Lung (tissue), 12 donors: ENCODE data around the gene LMBR1. TPM values are rescaled to one million over a fixed set of nuclear protein-coding genes. Genes with fewer than 3 reads are reported as not detected.
A peak's percentile ranks its signal among the peaks of the same experiment; 100 is the strongest.

ENCODE experiments used
- ATAC-seq: fragments of 200-7000 bp; cut with Tn5 transposase; one replicate; pipeline ENCODE4 v1.9.1; 2020; ENCODE audit warnings: moderate number of reproducible peaks; ENCODE audit not compliant: insufficient read depth, low FRiP score
- DNase-seq, 3 donors: peaks; one replicate each; pipeline ENCODE4 v3.0.0-alpha.2; 2013 to 2017
- H3K27ac ChIP-seq, 2 donors: one replicate each; pipeline ENCODE4 v1.5.1; 2013; ENCODE audit warnings: mild to moderate bottlenecking in 2 of 2, moderate library complexity in 2 of 2, control low read depth in 1 of 2, inconsistent platforms in 1 of 2, low read depth in 1 of 2, low read length in 1 of 2
- H3K27me3 ChIP-seq, 3 donors: one replicate each; pipeline ENCODE4 v1.5.1; 2013; ENCODE audit warnings: low read length in 2 of 3; ENCODE audit not compliant: control insufficient read depth in 3 of 3, insufficient read depth in 3 of 3
- H3K36me3 ChIP-seq, 4 donors: one replicate each; pipeline ENCODE4 v1.5.1; 2013; ENCODE audit warnings: low read length in 4 of 4, mild to moderate bottlenecking in 1 of 4, moderate library complexity in 1 of 4; ENCODE audit not compliant: control insufficient read depth in 4 of 4, insufficient read depth in 4 of 4
- H3K4me1 ChIP-seq, 5 donors: one replicate each; pipeline ENCODE4 v1.5.1; 2013; ENCODE audit warnings: low read length in 5 of 5, mild to moderate bottlenecking in 2 of 5, moderate library complexity in 1 of 5; ENCODE audit not compliant: control insufficient read depth in 5 of 5, insufficient read depth in 5 of 5
- H3K4me3 ChIP-seq: one replicate; pipeline ENCODE4 v1.5.1; 2013; ENCODE audit warnings: mild to moderate bottlenecking, control low read depth, moderate library complexity
- H3K9ac ChIP-seq, 2 donors: one replicate each; pipeline ENCODE4 v1.5.1; 2013; ENCODE audit warnings: low read length in 2 of 2, control low read depth in 1 of 2; ENCODE audit not compliant: insufficient read depth in 1 of 2
- H3K9me3 ChIP-seq, 4 donors: one replicate each; pipeline ENCODE4 v1.5.1; 2013; ENCODE audit warnings: low read length in 3 of 4, mild to moderate bottlenecking in 1 of 4, moderate library complexity in 1 of 4; ENCODE audit not compliant: control insufficient read depth in 4 of 4, insufficient read depth in 3 of 4
- WGBS, 2 donors: extraction: QIAGEN DNeasy Blood & Tissue Kit; methylation state at CpG; one replicate each; pipeline ENCODE4 v1.1.7; 2013; 5-methylcytosine and 5-hydroxymethylcytosine counted together
- polyA plus RNA-seq, 2 donors: library from polyadenylated mRNA; stranded (reverse); fragments of 200-250 nt; gene quantifications; one replicate each; pipeline ENCODE4 v1.2.1, GENCODE V29; 2013
- total RNA-seq, 2 donors: library from RNA; depleted of rRNA in 1 of 2; stranded (reverse); fragments of >200 nt in 1 of 2; gene quantifications; one replicate each; pipeline ENCODE4 v1.2.1, GENCODE V29; 2014 to 2021
- TF ChIP-seq, protein P1 (sequence below): IDR thresholded peaks from 2 replicates; pipeline ENCODE4 v1.5.1; 2012; ENCODE audit warnings: mild to moderate bottlenecking; ENCODE audit errors: control extremely low read depth, extremely low read depth
- donor health status: control.
- donor health status: control.
- donor health status: Bipolar disorder and iron deficiency.
- donor health status: healthy.
- donor health status: DM: yes; HTN: yes; CAD: no.

Gene LMBR1
- total and polyA plus RNA-seq, 4 donors = 9.7 to 119 (median 45.0) TPM

- Histone ChIP-seq H3K27me3 (no peaks in the 10 kb centered on the region), H3K4me1 (peaks cover 0 to 60% (median 4%) of the 10 kb centered on the region in 5 donors), H3K27ac (no peak overlapping the region), H3K9me3 (no peaks in the 10 kb centered on the region), H3K36me3 (peaks cover 0 to 3% (median 0%) of the 10 kb centered on the region in 4 donors), H3K4me3 (no peak overlapping the region), H3K9ac (peak overlapping the region in 1 of 2 donors; percentile 52)
- WGBS, 2 donors = 93 to 94% methylated on average over 4 of the region's 4 CpGs
- no peak for ATAC-seq
- peak in 2 of 3 donors; percentile 20 to 40 for DNase-seq
- TF ChIP-seq, protein P1, sequence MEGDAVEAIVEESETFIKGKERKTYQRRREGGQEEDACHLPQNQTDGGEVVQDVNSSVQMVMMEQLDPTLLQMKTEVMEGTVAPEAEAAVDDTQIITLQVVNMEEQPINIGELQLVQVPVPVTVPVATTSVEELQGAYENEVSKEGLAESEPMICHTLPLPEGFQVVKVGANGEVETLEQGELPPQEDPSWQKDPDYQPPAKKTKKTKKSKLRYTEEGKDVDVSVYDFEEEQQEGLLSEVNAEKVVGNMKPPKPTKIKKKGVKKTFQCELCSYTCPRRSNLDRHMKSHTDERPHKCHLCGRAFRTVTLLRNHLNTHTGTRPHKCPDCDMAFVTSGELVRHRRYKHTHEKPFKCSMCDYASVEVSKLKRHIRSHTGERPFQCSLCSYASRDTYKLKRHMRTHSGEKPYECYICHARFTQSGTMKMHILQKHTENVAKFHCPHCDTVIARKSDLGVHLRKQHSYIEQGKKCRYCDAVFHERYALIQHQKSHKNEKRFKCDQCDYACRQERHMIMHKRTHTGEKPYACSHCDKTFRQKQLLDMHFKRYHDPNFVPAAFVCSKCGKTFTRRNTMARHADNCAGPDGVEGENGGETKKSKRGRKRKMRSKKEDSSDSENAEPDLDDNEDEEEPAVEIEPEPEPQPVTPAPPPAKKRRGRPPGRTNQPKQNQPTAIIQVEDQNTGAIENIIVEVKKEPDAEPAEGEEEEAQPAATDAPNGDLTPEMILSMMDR = no peak
These were observed 170.7 kb downstream of the LMBR1 start for GRCh38 chr7:156722043-156722826.

DNA sequence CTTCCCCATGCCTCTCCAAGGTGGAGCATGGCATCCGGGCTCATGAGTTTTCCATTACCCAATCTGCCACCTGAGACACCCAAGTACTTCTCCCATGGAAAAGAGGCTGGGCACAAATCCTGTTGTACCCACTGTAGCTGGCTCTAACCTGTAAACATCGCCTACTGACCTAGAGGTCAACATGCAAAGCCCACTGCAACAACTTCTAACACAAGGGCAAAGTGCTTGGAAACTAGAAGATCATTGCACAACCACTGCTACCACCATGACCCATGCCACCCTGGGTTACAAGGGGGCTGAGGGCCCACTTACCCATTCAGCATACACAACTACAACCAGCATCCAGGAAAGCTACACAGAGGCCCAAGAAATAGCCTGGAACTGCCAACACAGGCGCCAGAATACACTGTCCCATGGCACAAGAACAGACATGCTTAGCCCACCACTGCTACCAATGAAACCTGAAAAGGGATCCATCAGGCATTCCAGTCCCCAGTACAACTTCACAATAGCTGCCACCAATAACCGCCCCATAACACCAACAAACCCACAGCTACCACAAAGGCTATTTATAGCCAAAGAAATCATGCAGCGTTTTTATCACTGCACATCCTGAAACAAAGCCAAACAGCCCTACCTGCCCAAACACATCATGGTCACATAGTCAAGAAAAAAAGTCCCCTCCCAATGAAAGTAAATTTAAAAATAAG lies 189.1 kb downstream of the LMBR1 start:
- WGBS, 2 donors = 79 to 80% methylated on average over 5 of the region's 5 CpGs
- ATAC-seq (no peak), DNase-seq (no peak)
- TF ChIP-seq, protein P1 = no peak
- no peak overlapping the region for H3K27ac ChIP-seq
- peaks cover 0 to 2% (median 0%) of the 10 kb centered on the region in 4 donors for H3K36me3 ChIP-seq
- H3K9me3 ChIP-seq = peaks cover 0 to 12% (median 6%) of the 10 kb centered on the region in 4 donors
- H3K9ac ChIP-seq = no peak overlapping the region
- H3K4me3 ChIP-seq = no peak overlapping the region
- H3K27me3 ChIP-seq = no peaks in the 10 kb centered on the region
- no peaks in the 10 kb centered on the region for H3K4me1 ChIP-seq

- peak; percentile 34 for ATAC-seq
- WGBS, 2 donors = 92 to 93% methylated on average over 4 of the region's 4 CpGs
- H3K4me1 ChIP-seq = no peaks in the 10 kb centered on the region
- peaks cover 0 to 2% (median under 1%) of the 10 kb centered on the region in 4 donors for H3K36me3 ChIP-seq
- no peak overlapping the region for H3K4me3 ChIP-seq
- DNase-seq = peak in 1 of 3 donors; percentile 40
- H3K27me3 ChIP-seq = no peaks in the 10 kb centered on the region
- no peak overlapping the region for H3K27ac ChIP-seq
- H3K9me3 ChIP-seq = peaks cover 0 to 9% (median 4%) of the 10 kb centered on the region in 4 donors
- H3K9ac ChIP-seq = no peak overlapping the region
- TF ChIP-seq, protein P1 = no peak
These were observed 189.8 kb downstream of the LMBR1 start for GRCh38 chr7:156703209-156703608.
